ENCODE measurements around the gene PADI3.

- TF ChIP-seq CTCF (IDR thresholded peaks at IDR 0.05) (no peak), POLR2AphosphoS5 (IDR thresholded peaks at IDR 0.05) (no peak)
These were observed 26.3 kb upstream of the PADI3 start for GRCh38 chr1:17222557-17222956.
